MCF 10A (cell line): ENCODE results near the gene PLA2G4E. TPM values are rescaled to one million over a fixed set of nuclear protein-coding genes. Genes with fewer than 3 reads are reported as not detected.

Experiments
- BruUV-seq: library from RNA; stranded (reverse); fragments of 400-500 nt; replicated peaks from 2 replicates; lab custom pipeline; 2021; lab: Mats Ljungman, UMichigan
- CTCF ChIA-PET: fragments of 300-600 bp; sonication (Branson Sonifier 250); formaldehyde crosslinking; extraction: SDS; loops from one replicate; lab custom pipeline; 2021; ENCODE audit warnings: antibody characterized with exemption, inconsistent platforms; lab: Yijun Ruan, JAX
- POLR2A ChIA-PET: fragments of 300-600, 350-650 bp; sonication (Branson Sonifier 250); formaldehyde crosslinking; extraction: SDS; loops from one replicate; lab custom pipeline; 2020; ENCODE audit warnings: antibody characterized with exemption, inconsistent platforms; lab: Yijun Ruan, JAX
- DNase-seq: peaks from one replicate; pipeline ENCODE4 v3.0.0-alpha.2; 2018; ENCODE audit not compliant: unreplicated experiment
- H3K27ac Mint-ChIP-seq: one replicate; pipeline ENCODE4 v1.8.0; 2022; ENCODE audit warnings: mild to moderate bottlenecking, low read depth, mixed read lengths; ENCODE audit not compliant: unreplicated experiment
- H3K27me3 Mint-ChIP-seq: one replicate; pipeline ENCODE4 v1.8.0; 2022; ENCODE audit warnings: mixed read lengths; ENCODE audit not compliant: insufficient read depth, unreplicated experiment
- H3K36me3 Mint-ChIP-seq: one replicate; pipeline ENCODE4 v1.8.0; 2022; ENCODE audit warnings: mild to moderate bottlenecking, moderate library complexity, mixed read lengths; ENCODE audit not compliant: insufficient read depth, unreplicated experiment
- H3K4me1 Mint-ChIP-seq: one replicate; pipeline ENCODE4 v1.8.0; 2022; ENCODE audit warnings: mixed read lengths; ENCODE audit not compliant: insufficient read depth, unreplicated experiment
- H3K4me3 Mint-ChIP-seq: one replicate; pipeline ENCODE4 v1.8.0; 2022; ENCODE audit warnings: mild to moderate bottlenecking, moderate library complexity, mixed read lengths; ENCODE audit not compliant: unreplicated experiment
- H3K9me3 Mint-ChIP-seq: one replicate; pipeline ENCODE4 v1.8.0; 2022; ENCODE audit warnings: mixed read lengths; ENCODE audit not compliant: unreplicated experiment
- intact Hi-C: fragments of 100-400 bp; cut with micrococcal nuclease; formaldehyde crosslinking; loops from 2 replicates; pipeline ENCODE4 v1.14.1; 2022
- total RNA-seq: library from RNA; stranded (reverse); gene quantifications from 2 replicates; pipeline ENCODE4 v1.2.3, GENCODE V29; 2022
- TF ChIP-seq, protein P1 (sequence below): fragments of 200-600 bp; IDR thresholded peaks from one replicate; pipeline ENCODE4 v1.8.0; 2022; ENCODE audit warnings: antibody characterized with exemption, mild to moderate bottlenecking; ENCODE audit not compliant: unreplicated experiment

PLA2G4E gene
- total RNA-seq, 1 experiment from 2014 or later = 0.12 TPM

- POLR2A ChIA-PET = interaction anchor here (0.5 to 1.3 kb wide), 4 partner anchors 17 to 521 kb away, joined by 3 to 5 read pairs (median 4); no protein-coding TSS in a partner anchor
- Mint-ChIP-seq H3K36me3 (no peaks in the 10 kb centered on the region), H3K4me3 (no peak overlapping the region), H3K27me3 (no peaks in the 10 kb centered on the region), H3K27ac (no peak overlapping the region), H3K9me3 (no peaks in the 10 kb centered on the region), H3K4me1 (no peaks in the 10 kb centered on the region)
- TF ChIP-seq, protein P1, sequence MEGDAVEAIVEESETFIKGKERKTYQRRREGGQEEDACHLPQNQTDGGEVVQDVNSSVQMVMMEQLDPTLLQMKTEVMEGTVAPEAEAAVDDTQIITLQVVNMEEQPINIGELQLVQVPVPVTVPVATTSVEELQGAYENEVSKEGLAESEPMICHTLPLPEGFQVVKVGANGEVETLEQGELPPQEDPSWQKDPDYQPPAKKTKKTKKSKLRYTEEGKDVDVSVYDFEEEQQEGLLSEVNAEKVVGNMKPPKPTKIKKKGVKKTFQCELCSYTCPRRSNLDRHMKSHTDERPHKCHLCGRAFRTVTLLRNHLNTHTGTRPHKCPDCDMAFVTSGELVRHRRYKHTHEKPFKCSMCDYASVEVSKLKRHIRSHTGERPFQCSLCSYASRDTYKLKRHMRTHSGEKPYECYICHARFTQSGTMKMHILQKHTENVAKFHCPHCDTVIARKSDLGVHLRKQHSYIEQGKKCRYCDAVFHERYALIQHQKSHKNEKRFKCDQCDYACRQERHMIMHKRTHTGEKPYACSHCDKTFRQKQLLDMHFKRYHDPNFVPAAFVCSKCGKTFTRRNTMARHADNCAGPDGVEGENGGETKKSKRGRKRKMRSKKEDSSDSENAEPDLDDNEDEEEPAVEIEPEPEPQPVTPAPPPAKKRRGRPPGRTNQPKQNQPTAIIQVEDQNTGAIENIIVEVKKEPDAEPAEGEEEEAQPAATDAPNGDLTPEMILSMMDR = no peak
- intact Hi-C loops = no loop called here
- no TSS peak for BruUV-seq
- CTCF ChIA-PET = interaction anchor here (0.7 to 4.9 kb wide), 7 partner anchors 8 to 69 kb away, joined by 3 to 30 read pairs (median 6); no protein-coding TSS in a partner anchor
- DNase-seq = no peak
Measured at GRCh38 chr15:41996921-41997592, 23.8 kb downstream of the PLA2G4E start.

- POLR2A ChIA-PET = interaction anchor here (0.6 to 1.3 kb wide), 2 partner anchors 17 to 191 kb away, joined by 3 to 4 read pairs; no protein-coding TSS in a partner anchor
Measured at GRCh38 chr15:41996376-41996775, 24.5 kb downstream of the PLA2G4E start.

DNA sequence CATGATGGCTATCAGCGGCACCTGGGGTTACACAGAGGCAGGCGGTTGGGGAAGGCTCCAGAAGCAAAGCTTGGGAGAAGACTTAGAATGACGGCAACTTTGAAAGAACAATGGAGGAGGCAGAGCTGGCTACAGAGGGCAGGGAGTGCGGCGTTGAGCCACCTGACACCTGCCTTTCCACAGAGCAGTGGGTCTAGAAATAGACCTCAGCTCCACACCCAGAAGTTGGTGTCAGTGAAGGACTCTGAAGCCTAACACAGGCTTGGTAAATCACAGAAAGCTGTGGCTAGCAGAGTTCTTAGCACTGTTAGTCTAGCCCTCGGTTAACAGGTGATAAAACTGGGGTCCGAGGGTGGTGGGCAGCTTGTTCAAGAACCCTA is 25.4 kb downstream of the PLA2G4E start:
- BruUV-seq = no TSS peak
- no peak overlapping the region for H3K4me3 Mint-ChIP-seq
- no peak overlapping the region for H3K27ac Mint-ChIP-seq
- no peaks in the 10 kb centered on the region for H3K4me1 Mint-ChIP-seq
- no peaks in the 10 kb centered on the region for H3K9me3 Mint-ChIP-seq
- no peaks in the 10 kb centered on the region for H3K36me3 Mint-ChIP-seq
- no peaks in the 10 kb centered on the region for H3K27me3 Mint-ChIP-seq
- no peak for DNase-seq
- POLR2A ChIA-PET = interaction anchor here (1.4 kb wide), 1 partner anchor 38 kb away, joined by 3 read pairs; no protein-coding TSS in a partner anchor
- TF ChIP-seq, protein P1 = no peak
- CTCF ChIA-PET = interaction anchor here (1.4 to 2.7 kb wide), 3 partner anchors 64 to 139 kb away, joined by 3 to 13 read pairs (median 7); no protein-coding TSS in a partner anchor
- intact Hi-C loops = no loop called here

More at GRCh38 chr15:41996376-41996775, 24.5 kb downstream of the PLA2G4E start:
- CTCF ChIA-PET = interaction anchor here (0.6 to 2.7 kb wide), 6 partner anchors 9 to 138 kb away, joined by 3 to 13 read pairs (median 4); no protein-coding TSS in a partner anchor
- intact Hi-C loops = no loop called here
- Mint-ChIP-seq H3K9me3 (no peaks in the 10 kb centered on the region), H3K27me3 (no peaks in the 10 kb centered on the region), H3K4me3 (no peak overlapping the region), H3K27ac (no peak overlapping the region), H3K36me3 (no peaks in the 10 kb centered on the region), H3K4me1 (no peaks in the 10 kb centered on the region)
- DNase-seq = no peak
- TF ChIP-seq, protein P1 = no peak
- no TSS peak for BruUV-seq

GRCh38 chr15:41994772-41995475 is 25.9 kb downstream of the PLA2G4E start:
- Mint-ChIP-seq H3K9me3 (no peaks in the 10 kb centered on the region), H3K27me3 (no peaks in the 10 kb centered on the region), H3K27ac (no peak overlapping the region), H3K36me3 (no peaks in the 10 kb centered on the region), H3K4me1 (no peaks in the 10 kb centered on the region), H3K4me3 (no peak overlapping the region)
- no peak for DNase-seq
- TF ChIP-seq, protein P1 = no peak
- BruUV-seq = no TSS peak
- intact Hi-C loops = no loop called here
- CTCF ChIA-PET = interaction anchor here (1.4 to 2.7 kb wide), 3 partner anchors 65 to 140 kb away, joined by 3 to 13 read pairs (median 7); no protein-coding TSS in a partner anchor
- POLR2A ChIA-PET = interaction anchor here (0.9 to 1.4 kb wide), 2 partner anchors 30 to 38 kb away, joined by 3 to 4 read pairs; no protein-coding TSS in a partner anchor
